HG03558 (cell line): ENCODE measurements around the gene DPY19L2.
"Not testable (repeated sequence)": the region's sequence is repeated elsewhere in the genome, so short reads cannot be mapped to it uniquely, and the experiment has no call there.

Experiments used
- ATAC-seq: cut with Tn5 transposase; IDR thresholded peaks from one replicate; pipeline ENCODE4 v1.9.1; 2021; ENCODE audit warnings: moderate number of reproducible peaks; ENCODE audit not compliant: unreplicated experiment; ENCODE audit errors: extremely low read depth

Gene DPY19L2

DNA sequence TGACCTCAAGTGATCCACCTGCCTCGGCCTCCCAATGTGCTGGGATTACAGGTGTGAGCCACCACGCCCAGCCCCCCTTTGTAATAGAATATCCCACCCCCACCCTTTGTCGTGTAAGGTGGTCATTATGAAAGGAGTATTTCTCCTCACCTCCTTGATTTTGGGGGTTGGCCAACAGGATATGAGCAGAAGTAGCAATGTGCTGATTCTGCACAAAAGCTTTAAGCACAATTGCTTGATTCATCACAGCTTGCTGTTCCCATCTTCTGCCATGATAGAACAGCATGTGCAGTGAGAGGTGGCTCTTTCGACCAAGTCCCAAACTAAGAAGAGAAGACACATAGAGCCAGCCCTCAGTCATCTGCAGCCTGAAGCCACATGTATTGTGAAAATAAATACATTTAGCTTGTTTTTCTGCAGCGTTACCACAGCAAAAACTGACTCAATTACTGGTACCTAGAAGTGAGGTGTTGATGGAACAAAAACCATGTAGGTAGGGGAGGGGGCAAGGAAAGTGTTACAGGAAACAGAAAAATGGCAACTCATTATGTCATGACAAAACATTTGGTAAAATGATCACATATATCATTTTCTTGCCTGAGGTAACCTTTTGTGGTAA lies 122.9 kb downstream of the DPY19L2 start:
- not testable (repeated sequence) for ATAC-seq

DNA sequence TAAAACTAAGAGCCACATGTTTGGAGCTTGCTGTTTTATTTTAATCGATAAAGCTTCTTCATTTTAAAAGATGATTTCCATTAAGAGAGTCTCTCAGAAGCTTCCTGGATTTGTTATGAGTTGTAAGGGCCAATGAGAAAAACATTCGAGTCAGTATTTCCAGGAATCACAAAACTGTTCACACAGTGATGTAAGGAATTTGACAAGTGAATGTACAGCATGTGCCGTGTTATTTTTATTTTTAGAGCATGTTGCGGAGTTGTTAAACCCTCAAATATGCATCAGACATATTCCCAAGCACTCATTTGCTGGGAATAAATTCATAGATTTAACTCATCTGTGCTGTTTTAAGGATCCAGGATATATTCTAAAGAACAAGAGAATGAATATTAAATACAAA lies 129.6 kb downstream of the DPY19L2 start:
- not testable (repeated sequence) for ATAC-seq

DNA sequence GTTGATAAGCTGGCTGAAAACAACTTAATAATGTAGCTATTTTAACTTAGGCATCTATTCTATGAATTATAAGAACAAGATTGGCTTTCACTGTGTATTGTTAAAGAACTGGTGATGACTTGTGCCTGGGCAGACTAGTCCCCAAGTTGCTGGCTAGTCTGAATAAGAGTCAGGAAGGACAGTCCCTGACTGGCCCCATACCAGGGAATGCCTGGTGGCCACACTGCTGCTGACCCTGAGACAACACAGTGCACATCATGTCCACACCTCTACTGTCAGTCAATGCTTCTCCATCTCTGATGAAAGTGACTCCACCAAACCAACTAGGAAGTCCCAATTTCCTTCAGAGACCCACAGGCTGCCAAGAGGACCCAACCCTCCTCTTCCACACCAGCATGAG lies 130.5 kb downstream of the DPY19L2 start:
- not testable (repeated sequence) for ATAC-seq

DNA sequence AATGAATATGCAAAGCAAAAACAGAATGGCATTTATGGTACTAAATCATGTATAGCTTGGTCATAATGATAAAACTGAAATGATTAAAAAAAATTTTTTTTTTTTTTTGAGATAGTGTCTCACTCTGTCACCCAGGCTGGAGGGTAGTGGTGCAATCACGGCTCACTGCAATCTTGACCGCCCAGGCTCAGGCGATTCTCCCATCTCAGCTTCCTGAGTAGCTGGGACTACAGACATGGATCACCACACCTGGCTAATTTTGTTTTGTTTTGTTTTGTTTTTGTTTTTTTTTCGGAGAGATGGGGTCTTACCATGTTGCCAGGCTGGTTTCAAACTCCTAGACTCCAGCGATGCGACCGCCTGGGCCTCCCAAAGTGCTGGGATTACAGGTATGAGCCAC lies 138.7 kb downstream of the DPY19L2 start:
- not testable (repeated sequence) for ATAC-seq

DNA sequence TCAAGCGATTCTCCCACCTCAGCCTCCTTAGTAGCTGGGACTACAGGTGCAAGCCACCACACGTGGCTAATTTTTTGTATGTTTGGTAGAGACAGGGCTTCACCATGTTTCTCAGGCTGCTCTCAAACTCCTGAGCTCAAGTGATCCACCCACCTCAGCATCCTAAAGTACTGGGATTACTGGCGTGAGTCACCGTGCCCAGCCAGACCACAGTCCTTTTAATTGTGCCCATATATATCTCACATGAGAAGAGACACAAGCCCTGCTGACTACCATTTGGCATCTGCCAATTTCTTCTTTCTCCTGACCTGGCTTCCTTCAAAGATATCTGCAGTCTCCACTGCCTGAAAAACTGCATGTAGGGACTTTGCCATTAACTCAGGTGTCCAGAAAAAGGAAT lies 142.5 kb downstream of the DPY19L2 start:
- no peak for ATAC-seq

DNA sequence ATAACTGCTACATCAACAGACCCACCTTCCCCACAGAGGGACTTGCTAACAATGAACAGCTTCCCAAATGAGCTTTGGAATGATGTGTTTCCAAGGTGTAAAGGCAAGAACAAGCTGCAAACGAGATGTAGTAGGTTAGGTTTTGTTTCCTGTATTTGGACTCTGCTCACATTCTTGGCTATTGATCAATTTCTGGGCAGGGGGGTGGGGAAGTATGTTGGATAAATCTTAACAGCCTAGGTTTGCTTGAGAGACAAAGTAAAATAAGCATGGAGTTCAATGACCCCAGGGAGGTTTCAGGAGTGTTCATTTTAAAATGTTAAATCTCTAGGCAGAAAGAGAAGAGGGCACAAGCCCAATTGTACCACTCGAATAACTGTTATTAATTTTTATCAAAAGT lies 146.6 kb downstream of the DPY19L2 start:
- ATAC-seq: no peak
